RWPE2 (cell line): ENCODE measurements around the gene FOXQ1.
A peak's percentile ranks its signal among the peaks of the same experiment; 100 is the strongest.

Experiments
- ATAC-seq: fragments of 200-7000 bp; cut with Tn5 transposase; 3 replicates; pipeline ENCODE4 v1.9.1; 2021; ENCODE audit warnings: low read depth
- DNase-seq: peaks from one replicate; pipeline ENCODE4 v3.0.0-alpha.2; 2020; ENCODE audit warnings: low spot score
- H3K27ac ChIP-seq: fragments of 450-650 bp; 2 replicates; pipeline ENCODE4 v1.5.1; 2017; ENCODE audit warnings: mild to moderate bottlenecking; ENCODE audit not compliant: poor library complexity, severe bottlenecking
- H3K27me3 ChIP-seq: fragments of 250-450 bp; sonication (Bioruptor Pico); 2 replicates; pipeline ENCODE4 v1.5.1; 2021; ENCODE audit warnings: mild to moderate bottlenecking, moderate library complexity; ENCODE audit not compliant: insufficient read depth, poor library complexity, severe bottlenecking
- H3K36me3 ChIP-seq: fragments of 250-450 bp; sonication (Bioruptor Pico); 2 replicates; pipeline ENCODE4 v1.5.1; 2020; ENCODE audit warnings: low read depth, mild to moderate bottlenecking, moderate library complexity
- H3K4me1 ChIP-seq: fragments of 250-450 bp; sonication (Bioruptor Pico); 2 replicates; pipeline ENCODE4 v1.5.1; 2021; ENCODE audit warnings: mild to moderate bottlenecking, moderate library complexity; ENCODE audit not compliant: insufficient read depth, poor library complexity, severe bottlenecking
- H3K4me3 ChIP-seq: fragments of 250-450 bp; sonication (Bioruptor Pico); 2 replicates; pipeline ENCODE4 v1.5.1; 2021; ENCODE audit warnings: mild to moderate bottlenecking, moderate library complexity; ENCODE audit not compliant: severe bottlenecking
- H3K9me3 ChIP-seq: fragments of 250-450 bp; sonication (Bioruptor Pico); 2 replicates; pipeline ENCODE4 v1.5.1; 2021; ENCODE audit warnings: mild to moderate bottlenecking, moderate library complexity; ENCODE audit not compliant: severe bottlenecking
- TF ChIP-seq, protein P1 (sequence below): fragments of 450-650 bp; IDR thresholded peaks from one replicate; pipeline ENCODE4 v1.5.1; 2017; ENCODE audit warnings: mild to moderate bottlenecking, moderate library complexity; ENCODE audit not compliant: poor library complexity, severe bottlenecking

Gene FOXQ1

DNA sequence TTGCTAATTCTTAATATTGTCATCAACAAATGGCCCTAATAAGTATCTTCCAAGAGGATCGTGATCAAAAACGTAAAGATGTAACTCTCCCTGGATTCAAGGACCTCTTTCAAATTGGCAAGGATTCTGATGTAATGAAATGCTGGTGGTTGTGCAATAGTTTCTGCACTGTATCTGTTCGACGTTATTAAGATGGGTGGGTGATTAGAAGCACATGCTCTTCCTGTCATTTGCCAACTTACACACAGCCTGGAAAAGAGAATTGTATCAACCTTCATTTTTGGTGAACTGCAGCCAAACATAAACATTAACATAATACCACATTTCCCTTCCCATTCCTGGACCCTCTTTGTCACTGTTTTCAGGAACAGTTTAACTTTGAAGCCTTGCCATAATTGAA, 9.8 kb downstream of the FOXQ1 start:
- H3K9me3 ChIP-seq, result no peaks in the 10 kb centered on the region
- no peak for DNase-seq
- TF ChIP-seq, protein P1, sequence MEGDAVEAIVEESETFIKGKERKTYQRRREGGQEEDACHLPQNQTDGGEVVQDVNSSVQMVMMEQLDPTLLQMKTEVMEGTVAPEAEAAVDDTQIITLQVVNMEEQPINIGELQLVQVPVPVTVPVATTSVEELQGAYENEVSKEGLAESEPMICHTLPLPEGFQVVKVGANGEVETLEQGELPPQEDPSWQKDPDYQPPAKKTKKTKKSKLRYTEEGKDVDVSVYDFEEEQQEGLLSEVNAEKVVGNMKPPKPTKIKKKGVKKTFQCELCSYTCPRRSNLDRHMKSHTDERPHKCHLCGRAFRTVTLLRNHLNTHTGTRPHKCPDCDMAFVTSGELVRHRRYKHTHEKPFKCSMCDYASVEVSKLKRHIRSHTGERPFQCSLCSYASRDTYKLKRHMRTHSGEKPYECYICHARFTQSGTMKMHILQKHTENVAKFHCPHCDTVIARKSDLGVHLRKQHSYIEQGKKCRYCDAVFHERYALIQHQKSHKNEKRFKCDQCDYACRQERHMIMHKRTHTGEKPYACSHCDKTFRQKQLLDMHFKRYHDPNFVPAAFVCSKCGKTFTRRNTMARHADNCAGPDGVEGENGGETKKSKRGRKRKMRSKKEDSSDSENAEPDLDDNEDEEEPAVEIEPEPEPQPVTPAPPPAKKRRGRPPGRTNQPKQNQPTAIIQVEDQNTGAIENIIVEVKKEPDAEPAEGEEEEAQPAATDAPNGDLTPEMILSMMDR, result no peak
- H3K4me3 ChIP-seq, result no peak overlapping the region
- H3K4me1 ChIP-seq, result peaks cover 43% of the 10 kb centered on the region
- peak overlapping the region; percentile 6 for H3K27ac ChIP-seq
- ATAC-seq, result no peak
- no peaks in the 10 kb centered on the region for H3K27me3 ChIP-seq
- H3K36me3 ChIP-seq, result no peaks in the 10 kb centered on the region

DNA sequence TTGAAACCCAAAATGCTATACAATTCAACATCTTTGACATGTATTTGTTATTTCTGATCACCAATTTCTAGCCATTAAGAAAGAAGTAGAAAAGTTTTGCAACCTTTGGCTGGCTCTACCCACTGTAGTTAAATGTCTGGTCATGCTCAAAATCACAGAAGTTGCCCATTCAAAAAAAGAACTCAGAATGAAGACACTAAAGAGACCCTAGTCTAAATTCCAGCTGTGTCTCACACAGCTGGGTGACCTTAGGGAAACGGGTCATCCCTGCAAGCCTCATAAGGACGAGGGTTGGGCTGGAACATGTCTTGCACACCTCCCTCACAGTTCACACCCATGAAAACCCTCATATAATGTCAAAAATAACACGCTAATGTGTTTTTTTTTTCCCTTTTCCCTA, 10.3 kb downstream of the FOXQ1 start:
- TF ChIP-seq, protein P1, result no peak
- H3K27me3 ChIP-seq, result no peaks in the 10 kb centered on the region
- peaks cover 43% of the 10 kb centered on the region for H3K4me1 ChIP-seq
- H3K4me3 ChIP-seq, result no peak overlapping the region
- no peaks in the 10 kb centered on the region for H3K9me3 ChIP-seq
- no peak for ATAC-seq
- DNase-seq, result no peak
- H3K36me3 ChIP-seq, result no peaks in the 10 kb centered on the region
- peak overlapping the region; percentile 6 for H3K27ac ChIP-seq

DNA sequence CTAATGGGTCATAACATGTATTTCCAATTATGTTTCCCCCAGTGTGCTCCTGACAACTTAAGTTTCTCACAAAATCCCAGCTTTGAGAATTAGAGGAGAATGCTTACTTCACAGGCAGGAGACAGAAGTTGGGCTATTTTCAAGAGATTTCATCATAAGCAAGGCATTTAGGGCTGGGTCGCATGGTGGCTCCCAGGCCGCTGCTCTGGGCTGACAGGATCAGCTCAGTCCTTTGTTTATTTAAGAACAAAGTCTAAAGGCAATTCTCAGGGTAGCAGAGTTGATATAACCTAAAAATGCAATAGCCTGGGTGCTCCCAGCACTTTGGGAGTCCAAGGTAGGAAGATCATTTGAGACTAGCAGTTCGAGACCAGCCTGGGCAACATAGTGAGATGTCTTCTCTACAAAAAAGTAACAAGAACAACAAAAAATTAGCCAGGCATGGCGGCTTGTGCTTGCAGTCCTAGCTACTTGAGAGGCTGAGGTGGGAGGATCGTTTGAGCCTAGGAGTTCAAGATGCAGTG, 10.9 kb downstream of the FOXQ1 start:
- Histone ChIP-seq H3K9me3 (no peaks in the 10 kb centered on the region), H3K27ac (peak overlapping the region; percentile 6), H3K27me3 (no peaks in the 10 kb centered on the region), H3K36me3 (no peaks in the 10 kb centered on the region), H3K4me3 (no peak overlapping the region), H3K4me1 (peaks cover 43% of the 10 kb centered on the region)
- TF ChIP-seq, protein P1, result no peak
- DNase-seq, result no peak
- ATAC-seq, result no peak

DNA sequence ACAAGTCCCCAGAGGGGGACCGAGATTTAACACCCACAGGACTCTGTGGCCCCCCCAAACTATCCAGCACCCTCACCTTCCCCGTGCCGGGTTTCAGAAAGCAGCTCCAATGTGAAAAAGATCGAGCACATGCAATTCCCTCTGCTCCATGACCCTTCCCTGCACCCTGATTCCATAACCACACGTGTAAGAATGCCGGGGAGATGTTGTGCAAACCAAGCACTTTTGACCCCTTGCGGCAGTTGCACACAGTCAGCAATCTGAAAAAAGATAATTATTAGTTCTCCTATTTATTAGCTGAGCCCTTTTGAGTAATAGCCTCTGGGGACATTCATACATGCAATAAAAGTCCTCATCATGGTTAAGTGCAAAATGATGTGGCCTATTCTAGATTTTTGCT, 13.0 kb downstream of the FOXQ1 start:
- Histone ChIP-seq H3K36me3 (no peaks in the 10 kb centered on the region), H3K4me3 (no peak overlapping the region), H3K4me1 (peaks cover 51% of the 10 kb centered on the region), H3K9me3 (no peaks in the 10 kb centered on the region), H3K27me3 (no peaks in the 10 kb centered on the region), H3K27ac (peak overlapping the region; percentile 95)
- no peak for ATAC-seq
- TF ChIP-seq, protein P1, result no peak
- no peak for DNase-seq

DNA sequence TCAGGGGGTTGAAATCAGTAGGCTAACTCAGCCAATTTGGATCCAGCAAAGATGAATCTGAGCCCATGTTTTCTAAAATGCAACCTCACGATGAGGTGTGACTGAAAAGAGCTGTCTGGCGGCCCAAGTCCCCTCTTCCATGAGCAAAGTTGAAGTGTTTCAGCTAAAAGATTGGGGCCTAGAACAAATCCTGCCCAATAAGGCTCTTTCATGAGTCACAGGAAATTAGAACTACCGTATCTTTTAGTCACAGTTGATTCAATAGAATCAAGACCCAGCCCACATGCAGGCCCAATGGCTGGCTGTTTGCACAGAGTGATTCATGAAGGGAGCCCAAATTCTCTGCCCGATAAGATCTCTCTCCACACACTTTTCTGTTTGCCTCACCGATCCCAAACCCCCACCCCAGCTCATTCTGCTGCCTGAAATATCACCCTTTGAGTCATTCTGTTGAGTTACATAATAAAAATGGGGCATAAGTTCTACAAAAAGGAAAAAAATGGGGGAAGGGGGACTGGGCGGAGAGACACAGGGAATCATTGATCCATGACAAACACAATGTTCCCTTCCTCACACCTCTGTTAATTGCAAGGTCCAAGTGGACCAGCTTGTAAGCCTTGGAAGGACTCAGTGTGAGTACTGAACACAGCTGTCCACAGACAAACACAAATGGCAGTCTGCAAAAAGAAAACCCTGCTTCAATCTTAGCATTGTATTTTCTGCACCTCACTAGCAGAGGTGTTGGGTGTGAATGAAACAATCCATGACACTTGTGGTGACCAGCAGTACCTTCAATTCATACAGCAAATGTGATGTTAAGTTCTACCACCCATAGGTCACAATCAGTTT, 13.8 kb downstream of the FOXQ1 start:
- DNase-seq, result peak; percentile 96
- H3K4me1 ChIP-seq, result peaks cover 51% of the 10 kb centered on the region
- no peaks in the 10 kb centered on the region for H3K36me3 ChIP-seq
- ATAC-seq, result peak; percentile 94
- no peaks in the 10 kb centered on the region for H3K27me3 ChIP-seq
- no peak overlapping the region for H3K4me3 ChIP-seq
- peak overlapping the region; percentile 95 for H3K27ac ChIP-seq
- TF ChIP-seq, protein P1, result no peak
- H3K9me3 ChIP-seq, result no peaks in the 10 kb centered on the region
